ENCODE data around the gene NAGPA. TPM values are rescaled to one million over a fixed set of nuclear protein-coding genes. Genes with fewer than 3 reads are reported as not detected.
A peak's percentile ranks its signal among the peaks of the same experiment; 100 is the strongest.

The NAGPA gene
- total RNA-seq, 1 donor from 2014 or later, result 3.3 TPM

DNA sequence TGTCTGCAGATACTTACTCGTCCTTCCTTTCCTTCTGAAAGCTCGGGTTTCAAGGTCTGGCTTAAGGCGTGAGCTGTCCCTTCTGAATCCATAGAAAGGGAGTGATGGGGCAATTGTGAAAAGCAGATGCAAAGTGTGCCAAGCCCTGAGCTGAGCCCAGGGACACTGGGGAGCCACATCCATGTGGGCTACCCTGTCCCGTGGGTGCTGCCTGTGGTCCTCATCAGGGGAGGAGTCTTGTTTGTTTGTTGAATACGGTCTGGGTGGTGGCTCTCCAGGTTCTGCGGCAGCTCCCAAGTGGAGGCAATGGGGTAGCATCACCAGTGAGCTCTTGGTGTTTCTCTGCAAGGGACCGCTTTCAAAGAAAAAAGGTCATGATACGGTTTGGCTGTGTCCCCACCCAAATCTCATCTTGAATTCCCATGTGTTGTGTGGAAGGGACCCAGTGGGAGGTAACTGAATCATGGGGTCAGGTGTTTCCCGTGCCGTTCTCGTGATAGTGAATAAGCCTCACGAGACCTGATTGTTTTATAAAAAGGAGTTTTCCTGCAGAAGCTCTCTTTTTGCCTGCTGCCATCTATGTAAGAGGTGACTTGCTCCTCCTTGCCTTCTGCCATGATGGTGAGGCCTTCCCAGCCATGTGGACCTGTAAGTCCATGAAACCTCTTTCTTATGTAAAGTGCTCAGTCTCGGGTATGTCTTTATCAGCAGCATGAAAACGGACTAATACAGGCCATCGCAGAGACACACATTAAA lies 36.9 kb upstream of the NAGPA start:
- Histone ChIP-seq H3K27me3 (no peaks in the 10 kb centered on the region), H3K9me3 (ENCODE audit: low read depth) (no peaks in the 10 kb centered on the region), H3K79me2 (ENCODE audit: low read depth) (peaks cover 25% of the 10 kb centered on the region), H2AFZ (replicated peaks) (no peak overlapping the region), H3K27ac (no peak overlapping the region), H3F3A (ENCODE audit: low read depth) (no peaks in the 10 kb centered on the region), H3K9ac (no peak overlapping the region), H3K36me3 (no peaks in the 10 kb centered on the region), H3K4me2 (no peak overlapping the region), H3K4me1 (no peaks in the 10 kb centered on the region), H3K4me3 (no peak overlapping the region), H4K20me1 (ENCODE audit: low read depth) (no peaks in the 10 kb centered on the region)
- TF ChIP-seq, protein P1, sequence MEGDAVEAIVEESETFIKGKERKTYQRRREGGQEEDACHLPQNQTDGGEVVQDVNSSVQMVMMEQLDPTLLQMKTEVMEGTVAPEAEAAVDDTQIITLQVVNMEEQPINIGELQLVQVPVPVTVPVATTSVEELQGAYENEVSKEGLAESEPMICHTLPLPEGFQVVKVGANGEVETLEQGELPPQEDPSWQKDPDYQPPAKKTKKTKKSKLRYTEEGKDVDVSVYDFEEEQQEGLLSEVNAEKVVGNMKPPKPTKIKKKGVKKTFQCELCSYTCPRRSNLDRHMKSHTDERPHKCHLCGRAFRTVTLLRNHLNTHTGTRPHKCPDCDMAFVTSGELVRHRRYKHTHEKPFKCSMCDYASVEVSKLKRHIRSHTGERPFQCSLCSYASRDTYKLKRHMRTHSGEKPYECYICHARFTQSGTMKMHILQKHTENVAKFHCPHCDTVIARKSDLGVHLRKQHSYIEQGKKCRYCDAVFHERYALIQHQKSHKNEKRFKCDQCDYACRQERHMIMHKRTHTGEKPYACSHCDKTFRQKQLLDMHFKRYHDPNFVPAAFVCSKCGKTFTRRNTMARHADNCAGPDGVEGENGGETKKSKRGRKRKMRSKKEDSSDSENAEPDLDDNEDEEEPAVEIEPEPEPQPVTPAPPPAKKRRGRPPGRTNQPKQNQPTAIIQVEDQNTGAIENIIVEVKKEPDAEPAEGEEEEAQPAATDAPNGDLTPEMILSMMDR (IDR thresholded peaks at IDR 0.05), result no peak
- no peak for TF ChIP-seq EZH2 (IDR thresholded peaks at IDR 0.05)
- TF ChIP-seq EZH2phosphoT487 (IDR thresholded peaks at IDR 0.05), result no peak
- no peak for DNase-seq (ENCODE audit: low spot score)
- no peaks in the 10 kb centered on the region for H3K9me3 Mint-ChIP-seq
- H3K4me1 Mint-ChIP-seq, result peaks cover 11% of the 10 kb centered on the region
- H3K27me3 Mint-ChIP-seq (ENCODE audit: insufficient read depth, low read depth), result peaks cover 3% of the 10 kb centered on the region
- H3K4me3 Mint-ChIP-seq, result peak overlapping the region; percentile 57
- H3K36me3 Mint-ChIP-seq, result peaks cover 3% of the 10 kb centered on the region
- H3K27ac Mint-ChIP-seq, result no peak overlapping the region

- Histone ChIP-seq H3K27ac (no peak overlapping the region), H3K36me3 (no peaks in the 10 kb centered on the region), H3K4me3 (no peak overlapping the region), H4K20me1 (ENCODE audit: low read depth) (no peaks in the 10 kb centered on the region), H3K4me1 (no peaks in the 10 kb centered on the region), H2AFZ (replicated peaks) (no peak overlapping the region), H3K9me3 (ENCODE audit: low read depth) (no peaks in the 10 kb centered on the region), H3K27me3 (no peaks in the 10 kb centered on the region), H3F3A (ENCODE audit: low read depth) (no peaks in the 10 kb centered on the region), H3K9ac (no peak overlapping the region), H3K79me2 (ENCODE audit: low read depth) (peaks cover 25% of the 10 kb centered on the region), H3K4me2 (no peak overlapping the region)
- Mint-ChIP-seq H3K27me3 (ENCODE audit: insufficient read depth, low read depth) (peaks cover 8% of the 10 kb centered on the region), H3K4me3 (no peak overlapping the region), H3K36me3 (no peaks in the 10 kb centered on the region), H3K27ac (no peak overlapping the region), H3K4me1 (peaks cover 11% of the 10 kb centered on the region), H3K9me3 (no peaks in the 10 kb centered on the region)
- TF ChIP-seq, protein P1 (IDR thresholded peaks at IDR 0.05), result no peak
- TF ChIP-seq EZH2 (IDR thresholded peaks at IDR 0.05), result no peak
- TF ChIP-seq EZH2phosphoT487 (IDR thresholded peaks at IDR 0.05), result no peak
- no peak for DNase-seq (ENCODE audit: low spot score)
These were observed 36.1 kb upstream of the NAGPA start for GRCh38 chr16:5069854-5070253.

DNA sequence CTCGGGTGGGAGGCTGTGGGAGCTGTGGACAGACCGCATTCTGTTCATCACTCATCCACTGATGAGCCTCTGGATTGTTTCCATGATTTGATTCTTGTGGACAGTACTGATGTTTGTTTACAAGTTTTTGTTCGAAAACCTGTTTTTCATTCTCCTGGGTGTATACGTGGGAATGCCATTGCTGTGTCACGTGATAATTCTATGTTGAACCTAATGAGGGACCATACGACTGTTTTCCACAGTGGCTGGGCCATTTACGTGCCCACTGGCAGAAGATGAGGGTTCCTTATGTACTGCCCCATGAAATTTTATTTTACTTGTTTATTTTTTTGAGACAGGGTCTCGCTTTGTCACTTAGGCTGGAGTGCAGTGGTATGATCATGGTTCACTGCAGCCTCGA lies 35.3 kb upstream of the NAGPA start:
- no peaks in the 10 kb centered on the region for H3F3A ChIP-seq (ENCODE audit: low read depth)
- no peak overlapping the region for H3K4me3 ChIP-seq
- no peaks in the 10 kb centered on the region for H3K36me3 Mint-ChIP-seq
- no peaks in the 10 kb centered on the region for H4K20me1 ChIP-seq (ENCODE audit: low read depth)
- peaks cover 17% of the 10 kb centered on the region for H3K79me2 ChIP-seq (ENCODE audit: low read depth)
- H3K27ac ChIP-seq, result no peak overlapping the region
- no peaks in the 10 kb centered on the region for H3K27me3 ChIP-seq
- H3K4me1 Mint-ChIP-seq, result peaks cover 11% of the 10 kb centered on the region
- H3K9ac ChIP-seq, result no peak overlapping the region
- no peak for TF ChIP-seq EZH2 (IDR thresholded peaks at IDR 0.05)
- TF ChIP-seq EZH2phosphoT487 (IDR thresholded peaks at IDR 0.05), result no peak
- TF ChIP-seq, protein P1 (IDR thresholded peaks at IDR 0.05), result no peak
- H3K36me3 ChIP-seq, result no peaks in the 10 kb centered on the region
- no peaks in the 10 kb centered on the region for H3K4me1 ChIP-seq
- H3K27ac Mint-ChIP-seq, result no peak overlapping the region
- no peak overlapping the region for H2AFZ ChIP-seq (replicated peaks)
- no peak overlapping the region for H3K4me3 Mint-ChIP-seq
- H3K9me3 Mint-ChIP-seq, result no peaks in the 10 kb centered on the region
- no peak for DNase-seq (ENCODE audit: low spot score)
- H3K27me3 Mint-ChIP-seq (ENCODE audit: insufficient read depth, low read depth), result peaks cover 8% of the 10 kb centered on the region
- no peak overlapping the region for H3K4me2 ChIP-seq
- no peaks in the 10 kb centered on the region for H3K9me3 ChIP-seq (ENCODE audit: low read depth)

All from neural progenitor cell (in vitro differentiated cells).